Activated CD8-positive, alpha-beta T cell treated with anti-CD3 and anti-CD28 coated beads for 36 hours (primary cell): ENCODE measurements around the gene HVCN1. TPM values are rescaled to one million over a fixed set of nuclear protein-coding genes. Genes with fewer than 3 reads are reported as not detected.

Source experiments
- ATAC-seq: fragments of 200-7000 bp; cut with Tn5 transposase; one replicate; pipeline ENCODE4 v1.10.0; 2021; ENCODE audit warnings: mild to moderate bottlenecking, moderate library complexity
- CTCF ChIA-PET: fragments of 350-600 bp; sonication (Branson Sonifier 250); formaldehyde crosslinking; loops from one replicate; lab custom pipeline; 2021; ENCODE audit warnings: antibody characterized with exemption; lab: Charles Lee
- POLR2A ChIA-PET: fragments of 350-600 bp; sonication (Branson Sonifier 250); formaldehyde crosslinking; loops from one replicate; lab custom pipeline; 2021; ENCODE audit warnings: antibody characterized with exemption; lab: Charles Lee
- DNase-seq: peaks from one replicate; pipeline ENCODE4 v3.0.0-alpha.2; 2020
- H3K27ac Mint-ChIP-seq: one replicate; pipeline ENCODE4 v1.8.0; 2021; ENCODE audit warnings: mild to moderate bottlenecking, mixed read lengths
- H3K27me3 Mint-ChIP-seq: one replicate; pipeline ENCODE4 v1.8.0; 2021; ENCODE audit warnings: mixed read lengths
- H3K36me3 Mint-ChIP-seq: one replicate; pipeline ENCODE4 v1.8.0; 2021; ENCODE audit warnings: low read depth, mixed read lengths
- H3K4me1 Mint-ChIP-seq: one replicate; pipeline ENCODE4 v1.8.0; 2021; ENCODE audit warnings: low read depth, mixed read lengths
- H3K4me3 Mint-ChIP-seq: one replicate; pipeline ENCODE4 v1.8.0; 2021; ENCODE audit warnings: mild to moderate bottlenecking, moderate library complexity, mixed read lengths
- H3K9me3 Mint-ChIP-seq: one replicate; pipeline ENCODE4 v1.8.0; 2021; ENCODE audit warnings: mixed read lengths
- CTCF ChIP-seq: fragments of 200-600 bp; IDR thresholded peaks from one replicate; pipeline ENCODE4 v1.8.0; 2022; ENCODE audit warnings: antibody characterized with exemption, mild to moderate bottlenecking
- intact Hi-C: fragments of 100-400 bp; cut with micrococcal nuclease; formaldehyde crosslinking; loops from one replicate; pipeline ENCODE4 v1.10.0; 2022
- total RNA-seq, 2 experiments: library from RNA; stranded (reverse); gene quantifications; one replicate each; pipeline ENCODE4 v1.2.3, GENCODE V29; 2021

The HVCN1 gene
- total RNA-seq, 2 experiments from 2014 or later = 23.0 to 24.2 TPM

DNA sequence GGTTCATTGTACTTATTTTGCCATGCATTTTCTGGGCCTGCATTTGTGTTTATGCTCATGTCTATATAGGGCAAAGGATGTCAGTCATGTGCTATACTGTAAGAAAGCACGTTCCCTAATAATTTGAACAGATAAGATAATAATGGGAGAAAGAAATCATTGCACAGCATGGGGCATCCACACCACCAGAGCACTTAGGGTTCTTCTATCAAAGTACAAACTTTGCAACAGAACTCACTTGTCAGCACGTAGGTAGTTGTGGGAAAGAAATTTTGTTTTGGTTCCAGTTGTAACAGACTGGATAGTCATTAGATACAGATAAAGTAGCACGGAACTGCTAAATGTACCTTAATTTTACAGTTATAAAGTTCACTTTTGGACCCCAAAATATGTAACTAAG, 43.7 kb upstream of the HVCN1 start:
- peaks cover 68% of the 10 kb centered on the region for H3K4me1 Mint-ChIP-seq
- DNase-seq (no peak), ATAC-seq (no peak)
- peaks cover 75% of the 10 kb centered on the region for H3K36me3 Mint-ChIP-seq
- TF ChIP-seq CTCF = no peak
- H3K27me3 Mint-ChIP-seq = no peaks in the 10 kb centered on the region
- ChIA-PET CTCF (no interaction called here), POLR2A (no interaction called here)
- intact Hi-C loops = no loop called here
- H3K9me3 Mint-ChIP-seq = no peaks in the 10 kb centered on the region
- peak overlapping the region; percentile 3 for H3K27ac Mint-ChIP-seq
- H3K4me3 Mint-ChIP-seq = no peak overlapping the region

DNA sequence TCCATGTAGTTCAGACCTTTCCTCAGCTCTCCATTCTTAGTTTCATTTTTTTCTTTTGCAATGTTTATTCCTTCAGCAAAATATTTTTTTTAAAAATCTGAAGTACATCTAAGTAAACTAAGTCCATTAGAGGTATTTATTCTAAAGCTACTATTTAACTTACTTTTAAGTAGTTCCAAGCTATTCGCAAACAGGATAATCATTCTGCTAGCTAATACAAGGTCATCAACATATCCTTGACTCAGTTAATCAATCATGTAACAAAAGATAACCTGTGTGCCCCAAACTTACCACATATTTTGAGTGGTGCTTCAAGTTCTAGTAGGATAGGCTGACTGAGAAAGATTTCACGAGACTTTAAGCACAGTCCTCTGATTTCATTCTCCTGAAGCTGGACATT, 42.6 kb upstream of the HVCN1 start:
- peaks cover 70% of the 10 kb centered on the region for H3K4me1 Mint-ChIP-seq
- POLR2A ChIA-PET = interaction anchor here (0.5 to 1.8 kb wide), 7 partner anchors 8 to 118 kb away, joined by 3 to 6 read pairs (median 3); partner anchors contain the start of gene TCTN1
- intact Hi-C loops = no loop called here

GRCh38 chr12:110728628-110729027, 39.7 kb upstream of the HVCN1 start:
- Mint-ChIP-seq H3K9me3 (no peaks in the 10 kb centered on the region), H3K27ac (peak overlapping the region; percentile 65), H3K36me3 (peaks cover 75% of the 10 kb centered on the region), H3K4me3 (no peak overlapping the region), H3K27me3 (no peaks in the 10 kb centered on the region), H3K4me1 (peaks cover 65% of the 10 kb centered on the region)
- no peak for DNase-seq
- intact Hi-C loops = no loop called here
- CTCF ChIA-PET = no interaction called here
- POLR2A ChIA-PET = interaction anchor here (1.1 to 1.6 kb wide), 4 partner anchors 11 to 19 kb away, joined by 3 to 8 read pairs (median 6); partner anchors contain the start of gene PPP1CC
- no peak for TF ChIP-seq CTCF
- no peak for ATAC-seq

More for the DNA sequence above, 42.6 kb upstream of the HVCN1 start:
- Mint-ChIP-seq H3K27me3 (no peaks in the 10 kb centered on the region), H3K4me3 (no peak overlapping the region), H3K27ac (peak overlapping the region; percentile 52), H3K36me3 (peaks cover 77% of the 10 kb centered on the region), H3K9me3 (no peaks in the 10 kb centered on the region)
- ATAC-seq = no peak
- CTCF ChIA-PET = interaction anchor here (0.9 to 1.8 kb wide), 6 partner anchors 10 to 156 kb away, joined by 3 to 10 read pairs (median 4); no protein-coding TSS in a partner anchor
- no peak for DNase-seq
- no peak for TF ChIP-seq CTCF

DNA sequence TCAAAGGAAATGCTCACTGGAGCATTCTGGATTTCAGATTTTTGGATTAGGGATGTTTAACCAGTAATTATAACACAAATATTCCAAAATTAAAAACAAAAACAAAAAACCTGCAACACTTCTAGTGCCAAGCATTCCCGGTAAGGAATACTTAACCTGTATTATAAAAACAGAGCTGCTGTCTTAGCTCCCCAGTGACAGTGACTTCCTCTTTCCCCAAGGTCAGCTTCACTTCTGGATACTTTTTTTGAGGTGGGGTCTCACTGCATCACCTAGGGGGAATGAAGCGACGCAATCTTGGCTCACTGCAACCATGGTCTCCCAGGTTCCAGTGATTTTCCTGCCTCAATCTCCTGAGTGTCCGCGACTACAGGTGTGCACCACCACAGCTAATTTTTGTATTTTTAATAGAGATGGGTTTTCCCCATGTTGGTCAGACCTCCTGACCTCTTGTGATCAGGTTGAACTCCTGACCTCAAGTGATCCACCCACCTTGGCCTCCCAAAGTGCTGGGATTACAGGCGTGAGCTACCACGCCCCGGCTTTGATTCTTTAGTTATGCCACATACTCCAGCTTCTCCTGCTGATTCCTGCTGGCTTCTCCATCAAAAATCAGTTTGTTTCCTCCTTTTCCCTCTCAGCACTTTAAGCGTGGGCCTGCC, 37.9 kb upstream of the HVCN1 start:
- Mint-ChIP-seq H3K36me3 (peaks cover 73% of the 10 kb centered on the region), H3K27me3 (no peaks in the 10 kb centered on the region), H3K4me3 (no peak overlapping the region), H3K27ac (peak overlapping the region; percentile 84), H3K4me1 (peaks cover 50% of the 10 kb centered on the region), H3K9me3 (no peaks in the 10 kb centered on the region)
- POLR2A ChIA-PET = interaction anchor here (0.7 to 1.0 kb wide), 4 partner anchors 10 to 105 kb away, joined by 3 to 5 read pairs (median 4); no protein-coding TSS in a partner anchor
- DNase-seq (no peak), ATAC-seq (no peak)
- CTCF ChIA-PET = interaction anchor here (0.8 to 1.8 kb wide), 4 partner anchors 15 to 169 kb away, joined by 3 to 4 read pairs (median 4); partner anchors contain the start of gene CCDC63
- intact Hi-C loops = no loop called here
- no peak for TF ChIP-seq CTCF

DNA sequence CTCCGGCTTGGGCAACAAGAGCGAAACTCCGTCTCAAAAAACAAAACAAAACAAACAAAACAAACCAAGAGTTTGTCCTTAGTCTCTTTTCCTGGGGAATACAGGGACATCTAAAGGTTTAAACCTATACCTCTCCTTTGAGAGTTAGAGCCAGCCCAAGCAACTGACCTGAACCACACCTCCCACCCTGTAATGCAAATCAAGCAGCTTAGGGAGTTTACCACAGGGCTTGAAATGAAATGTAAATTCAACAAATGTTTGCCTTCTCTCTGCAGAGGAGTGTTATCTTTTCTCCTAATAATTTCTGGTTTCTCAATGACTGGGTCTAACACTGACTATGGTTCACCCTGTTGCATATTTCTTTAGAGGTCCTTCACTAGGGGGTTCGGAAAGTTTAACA, 37.1 kb upstream of the HVCN1 start:
- POLR2A ChIA-PET = no interaction called here
- Mint-ChIP-seq H3K4me3 (no peak overlapping the region), H3K27me3 (no peaks in the 10 kb centered on the region), H3K27ac (peak overlapping the region; percentile 67), H3K36me3 (peaks cover 74% of the 10 kb centered on the region), H3K9me3 (no peaks in the 10 kb centered on the region), H3K4me1 (peaks cover 45% of the 10 kb centered on the region)
- TF ChIP-seq CTCF = no peak
- CTCF ChIA-PET = interaction anchor here (1.2 to 1.8 kb wide), 2 partner anchors 101 to 121 kb away, joined by 4 read pairs; partner anchors contain the start of gene CCDC63
- ATAC-seq (no peak), DNase-seq (no peak)
- intact Hi-C loops = no loop called here
